Heart left ventricle (tissue), 13 donors: ENCODE results near the gene BGN.

Experiments
- CTCF ChIP-seq, 12 donors: fragments of 200-600 bp; sonication (generic) in 4 of 12; IDR thresholded peaks; one replicate each; pipeline versions ENCODE4 v1.5.0 to v1.8.0; 2018 to 2022; ENCODE audit warnings: antibody characterized with exemption in 12 of 12, mild to moderate bottlenecking in 5 of 12
- POLR2A ChIP-seq, 2 donors: fragments of 450-650 bp; IDR thresholded peaks; one replicate each; pipeline ENCODE4 v1.6.1; 2017; ENCODE audit warnings: antibody characterized with exemption in 2 of 2, mild to moderate bottlenecking in 2 of 2, moderate library complexity in 2 of 2
- donor health status: ischemic (EF 13 %, LVEDD 7.1; RV severe dilation, severe dysfunction).
- donor health status: DM: no; HTN: yes; CAD: no.
- donor health status: DM: no; HTN: no; CAD: no.
- donor health status: ischemic (EF 25% LVEDD 6.9; RV normal size, moderate dysfunction).
- donor health status: ischemic (EF 25% LVEDD 5.7; RV mildly dilated, moderate dysfunction).
- donor health status: ischemic (EF 35%, LVEDD 5.7; RV mildly dilated, moderate dysfunction).
- donor health status: nonischemic (EF 11% LVEDD 7.7; RV severe dilation, severe dysfunction).
- donor health status: DM: yes; HTN: yes; CAD: no.
- donor health status: PGD.
- donor health status: ischemic (EF 29% LVEDD 5.4; RV normal size, mild dysfunction).
- donor health status: nonischemic (EF 23%, LVEDD 6.1; RV moderate dilation, normal function).

DNA sequence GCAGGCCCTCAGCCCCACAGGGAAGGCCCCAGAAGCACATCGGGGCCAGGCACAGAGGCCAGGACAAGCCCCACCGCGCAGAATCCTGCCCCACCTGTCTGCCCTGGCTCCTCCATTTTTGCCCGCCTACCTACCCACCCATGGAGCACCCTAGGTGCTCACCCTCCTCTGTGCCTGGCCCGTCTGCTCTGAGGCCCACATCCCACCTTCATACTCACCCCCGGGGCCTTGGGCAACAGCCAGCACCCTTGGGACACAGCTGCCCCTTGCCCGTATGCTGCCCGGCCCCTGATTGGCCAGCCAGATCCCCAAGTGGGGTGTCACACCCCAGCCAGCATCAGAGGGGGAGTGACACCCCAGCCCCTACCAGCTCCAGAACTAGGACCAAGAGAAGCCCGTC lies 38.1 kb upstream of the BGN start:
- TF ChIP-seq CTCF (IDR thresholded peaks at IDR 0.05) (no peak), POLR2A (IDR thresholded peaks at IDR 0.05) (no peak)
